K562 (cell line): ENCODE measurements around the gene PARP15. TPM values are rescaled to one million over a fixed set of nuclear protein-coding genes. Genes with fewer than 3 reads are reported as not detected.

Source experiments
- EZH2 ChIP-seq: IDR thresholded peaks from 2 replicates; pipeline ENCODE4 v1.6.1; 2012; ENCODE audit warnings: low read depth, mild to moderate bottlenecking, inconsistent platforms, low read length, borderline replicate concordance
- JUND ChIP-seq, 2 experiments: IDR thresholded peaks; 2 replicates in 1 of 2; 3 replicates in 1 of 2; pipeline ENCODE4 v1.6.1; 2011; ENCODE audit warnings: borderline replicate concordance in 2 of 2, low read depth in 2 of 2, low read length in 2 of 2, improper control_type of control experiment in 1 of 2, missing biosample characterization in 1 of 2, missing genetic modification characterization in 1 of 2, missing genetic modification reagents in 1 of 2
- NR1H2 ChIP-seq: sonication (generic); formaldehyde crosslinking; IDR thresholded peaks from 2 replicates; pipeline ENCODE4 v1.4.0; 2020; ENCODE audit warnings: mild to moderate bottlenecking, missing genetic modification reagents
- PBX2 ChIP-seq, 2 experiments: IDR thresholded peaks in 1 of 2; conservative IDR thresholded peaks in 1 of 2; 2 replicates each; pipeline ENCODE4 v1.6.1; 2016; ENCODE audit warnings: low read depth in 2 of 2, mild to moderate bottlenecking in 1 of 2, missing compliant biosample characterization in 1 of 2, missing genetic modification characterization in 1 of 2, moderate library complexity in 1 of 2
- REST ChIP-seq, 2 experiments: fragments of 450-650 bp; formaldehyde crosslinking in 1 of 2; IDR thresholded peaks; 2 replicates each; pipeline versions ENCODE4 v1.4.0 to v1.6.1; 2014 to 2020; ENCODE audit warnings: mild to moderate bottlenecking in 2 of 2, borderline replicate concordance in 1 of 2, low read depth in 1 of 2
- SMC3 ChIP-seq: conservative IDR thresholded peaks from 2 replicates; pipeline ENCODE4 v1.6.1; 2011; ENCODE audit warnings: low read depth, low read length, improper control_type of control experiment; ENCODE audit not compliant: insufficient read depth
- TAF7 ChIP-seq: fragments of 450-650 bp; IDR thresholded peaks from 2 replicates; pipeline ENCODE4 v1.6.1; 2016; ENCODE audit warnings: missing genetic modification characterization, missing compliant biosample characterization
- VEZF1 ChIP-seq: fragments of 200-800 bp; sonication (Bioruptor generic); IDR thresholded peaks from 2 replicates; pipeline ENCODE4 v1.6.1; 2017; ENCODE audit warnings: missing genetic modification characterization, missing compliant biosample characterization
- YY1 ChIP-seq, 3 experiments: IDR thresholded peaks; 2 replicates each; pipeline ENCODE4 v1.6.1; 2011; ENCODE audit warnings: low read length in 2 of 3, mild to moderate bottlenecking in 2 of 3, moderate library complexity in 2 of 3, borderline replicate concordance in 1 of 3, control low read depth in 1 of 3, low read depth in 1 of 3; ENCODE audit not compliant: insufficient read depth in 3 of 3, insufficient replicate concordance in 2 of 3, control insufficient read depth in 1 of 3, insufficient read length in 1 of 3; ENCODE audit errors: extremely low read depth in 1 of 3
- ZBTB7A ChIP-seq: IDR thresholded peaks from 2 replicates; pipeline ENCODE4 v1.6.1; 2011; ENCODE audit warnings: low read depth, mild to moderate bottlenecking, low read length, moderate library complexity, borderline replicate concordance; ENCODE audit not compliant: control insufficient read depth
- polyA plus RNA-seq, 8 experiments: library from polyadenylated mRNA; depleted of rRNA in 4 of 8; stranded (reverse) in 5 of 8; unstranded in 3 of 8; fragments of >200 nt; fragmentation: Nextera tagmentation in 2 of 8; fragmentation: Illumina TruSeq in 1 of 8; extraction: Ambion mirVana in 2 of 8; extraction: Trizol in 1 of 8; gene quantifications; 2 replicates each; pipeline versions ENCODE4 v1.2.1 to v1.2.3, GENCODE V29; 2011 to 2014; ENCODE audit warnings: inconsistent platforms in 1 of 8, missing spikeins in 1 of 8
- total RNA-seq, 7 experiments: library from RNA; depleted of rRNA in 6 of 7; stranded (reverse); fragments of >200 nt in 6 of 7; fragmentation: Illumina TruSeq in 2 of 7; extraction: Trizol in 2 of 7; gene quantifications; 2 replicates each; pipeline versions ENCODE4 v1.2.1 to v1.2.3, GENCODE V29; 2011 to 2021; ENCODE audit warnings: low replicate concordance in 1 of 7

The PARP15 gene
- total and polyA plus RNA-seq, 9 of the 15 experiments (the other 6 are each of a cell fraction or from before 2014, with no cell fraction given): 0.05 to 0.40 (median 0.13) TPM

GRCh38 chr3:122679085-122679881 lies 101.8 kb downstream of the PARP15 start (continued):
- peak; percentile 73 for TF ChIP-seq REST (IDR thresholded peaks at IDR 0.05; ENCODE audit: borderline replicate concordance)
- no peak for TF ChIP-seq REST (CRISPR knock-in tag; IDR thresholded peaks at IDR 0.05; ENCODE audit: low read depth)
- TF ChIP-seq NR1H2 (CRISPR knock-in tag): no peak
- 0 out of 2 replicates have a peak, but pooled peaks have one; percentile 8 for TF ChIP-seq JUND (IDR thresholded peaks at IDR 0.05; ENCODE audit: borderline replicate concordance, low read depth, low read length)
- no peak for TF ChIP-seq JUND (tag; IDR thresholded peaks at IDR 0.05; ENCODE audit: borderline replicate concordance, low read depth, low read length)
- peak; percentile 22; the same call in 1 of the 2 replicates for TF ChIP-seq VEZF1 (CRISPR knock-in tag)
- peak in 1 of 3 experiments; percentile 2 for TF ChIP-seq YY1 (IDR thresholded peaks at IDR 0.05; ENCODE audit: borderline replicate concordance in 1 of 3, control insufficient read depth in 1 of 3, extremely low read depth in 1 of 3, insufficient read depth in 3 of 3, insufficient read length in 1 of 3, insufficient replicate concordance in 2 of 3, low read depth in 1 of 3, low read length in 2 of 3)
- peak; percentile 38; the same call in 1 of the 2 replicates for TF ChIP-seq SMC3
- no peak for TF ChIP-seq TAF7 (tag)
- no peak for TF ChIP-seq PBX2 (CRISPR knock-in tag; IDR thresholded peaks at IDR 0.05; ENCODE audit: low read depth)
- no peak for TF ChIP-seq PBX2 (tag; conservative IDR thresholded peaks at IDR 0.05; ENCODE audit: low read depth)
- TF ChIP-seq EZH2: no peak
- 0 out of 2 replicates have a peak, but pooled peaks have one; percentile 23 for TF ChIP-seq ZBTB7A
